Cardiac ventricle fibroblast (primary cell): ENCODE data around the gene CSNK1D. TPM values are rescaled to one million over a fixed set of nuclear protein-coding genes. Genes with fewer than 3 reads are reported as not detected.

Source experiments
- total RNA-seq: library from RNA; depleted of rRNA; stranded (reverse); fragments of >200 nt; gene quantifications from 2 replicates; pipeline ENCODE4 v1.2.3, GENCODE V29; 2015

CSNK1D gene
- total RNA-seq, result 59.9 and 85.4 TPM in 2 replicates

DNA sequence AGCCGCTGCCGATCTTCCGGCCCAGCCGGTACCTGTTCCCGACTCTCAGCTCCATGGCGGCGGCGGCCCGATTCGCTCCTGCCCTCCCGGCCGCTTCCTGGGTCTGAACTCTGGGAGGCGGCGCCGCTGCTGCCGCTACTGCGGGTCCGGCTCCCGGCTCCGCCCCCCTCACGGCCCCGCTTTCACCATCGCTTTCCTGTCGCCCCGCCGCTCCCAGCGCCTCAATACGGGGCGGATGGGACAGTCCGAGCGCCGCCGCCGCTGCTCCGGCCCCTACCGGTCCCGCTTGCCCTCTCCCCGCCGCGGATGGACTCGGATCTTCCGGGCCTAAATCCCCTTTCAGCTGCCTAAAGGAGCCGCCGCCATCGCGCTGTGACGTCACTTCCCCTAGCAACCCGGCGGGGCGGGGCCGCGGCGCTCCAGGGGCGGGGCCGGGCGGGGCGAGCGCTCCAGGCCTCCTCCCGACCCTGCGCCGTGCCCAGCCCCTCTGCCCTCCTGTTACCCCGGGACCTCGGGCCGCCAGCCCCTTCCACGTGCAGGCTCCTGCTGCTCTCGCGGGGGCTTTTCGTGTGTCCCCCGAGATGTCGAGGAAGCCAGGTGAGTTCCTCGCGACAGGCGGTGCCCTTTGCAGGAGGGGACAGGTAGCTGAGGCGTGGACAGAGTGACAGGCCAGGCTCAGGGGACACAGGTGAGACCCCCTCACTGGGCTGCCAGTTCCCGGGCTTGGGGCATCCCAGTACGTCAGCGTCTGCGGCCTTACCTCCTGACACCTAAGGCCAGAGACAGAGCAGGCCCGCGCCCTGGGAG is at the start of gene CSNK1D:
TSS of gene CSNK1D (minus strand) at position 374 of the 807 bp plus-strand sequence. CDS start at position 55, 319 bp downstream.

DNA sequence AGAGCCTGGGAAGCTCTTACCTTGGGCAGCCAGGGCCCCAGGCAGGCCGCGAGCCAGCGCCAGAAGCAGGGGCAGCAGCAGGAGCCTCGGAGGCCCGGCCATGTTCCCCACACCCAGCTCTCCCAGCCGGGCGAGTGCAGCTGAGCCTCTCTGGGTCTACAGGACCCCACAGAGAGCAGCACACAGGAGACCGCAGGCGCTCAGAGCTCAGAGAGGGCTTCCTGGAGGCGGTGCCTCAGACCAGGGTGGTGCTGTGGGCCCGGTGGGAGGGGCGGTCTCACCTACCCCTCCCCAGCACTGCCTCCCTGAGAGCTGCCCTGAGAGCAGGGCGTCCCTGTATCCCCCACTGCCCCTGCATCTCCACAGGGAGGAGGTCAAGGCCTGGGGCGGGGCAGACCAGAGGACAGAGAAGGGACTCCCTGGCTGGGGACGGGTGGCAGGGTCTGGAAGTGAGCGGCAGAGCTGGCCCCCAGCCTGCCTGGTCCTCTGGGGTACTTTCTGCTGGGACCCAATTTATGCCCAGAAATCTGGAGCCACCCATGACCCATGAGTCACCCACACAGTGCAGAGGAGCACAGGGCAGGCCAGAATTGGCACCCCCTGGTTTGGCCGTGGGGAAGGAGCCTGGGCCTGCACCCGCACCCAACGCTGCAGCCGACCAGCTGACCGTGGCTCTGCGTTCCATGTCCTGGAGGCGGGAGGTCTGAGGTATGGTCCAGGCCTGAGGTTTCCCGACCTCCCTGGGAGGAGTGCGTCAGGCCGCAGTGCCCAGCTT is 44.1 kb upstream of the CSNK1D start, which contains the start of gene CD7:
TSS of gene CD7 (minus strand) at position 215 of the 775 bp plus-strand sequence. CDS start at position 102, 113 bp downstream.

DNA sequence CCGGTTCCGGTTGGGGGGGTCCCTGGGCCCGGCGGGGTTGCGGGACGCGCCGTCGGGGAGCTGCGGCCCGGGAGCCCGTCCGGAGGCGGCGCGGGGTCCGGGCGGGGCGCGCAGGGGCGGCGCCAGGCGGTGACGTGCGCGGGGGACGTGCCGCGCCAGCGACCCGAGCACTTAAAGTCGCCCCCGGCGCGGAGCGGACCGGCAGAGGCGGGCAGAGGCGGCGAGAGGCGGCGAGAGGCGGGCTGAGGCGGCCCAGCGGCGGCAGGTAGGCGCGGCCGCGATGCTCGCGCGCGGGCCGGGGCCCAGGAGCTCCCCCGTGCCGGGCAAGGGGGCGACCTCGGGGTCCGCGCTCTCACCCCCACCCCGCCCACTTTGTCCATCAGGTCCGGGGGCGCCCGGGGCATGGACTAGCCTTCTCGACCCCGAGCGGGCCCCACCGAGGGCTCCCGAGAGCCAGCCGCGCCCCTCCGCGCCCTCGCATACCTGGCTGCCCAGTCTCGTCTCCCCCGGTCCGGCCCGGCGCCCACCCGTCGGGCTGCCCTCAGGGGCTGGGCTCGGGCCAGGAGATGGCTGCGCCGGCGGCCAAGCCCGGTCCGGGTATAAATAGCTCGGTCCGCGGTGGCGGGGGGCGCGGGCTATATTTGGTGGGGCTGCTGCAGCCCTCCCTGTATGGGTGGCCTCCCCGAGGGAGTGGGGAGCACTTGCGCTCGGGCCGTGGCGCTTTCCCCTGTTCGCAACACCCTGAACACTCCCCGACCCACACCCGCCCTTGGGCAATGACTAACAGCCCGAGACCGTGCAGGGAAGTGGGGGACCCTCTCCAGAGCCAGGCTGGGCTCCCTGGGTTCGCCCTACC is 44.4 kb downstream of the CSNK1D start, which contains the start of gene SLC16A3:
TSS of gene SLC16A3 (plus strand) at position 201 of the 856 bp plus-strand sequence. CDS start 6,967 bp downstream, outside the sequence.

DNA sequence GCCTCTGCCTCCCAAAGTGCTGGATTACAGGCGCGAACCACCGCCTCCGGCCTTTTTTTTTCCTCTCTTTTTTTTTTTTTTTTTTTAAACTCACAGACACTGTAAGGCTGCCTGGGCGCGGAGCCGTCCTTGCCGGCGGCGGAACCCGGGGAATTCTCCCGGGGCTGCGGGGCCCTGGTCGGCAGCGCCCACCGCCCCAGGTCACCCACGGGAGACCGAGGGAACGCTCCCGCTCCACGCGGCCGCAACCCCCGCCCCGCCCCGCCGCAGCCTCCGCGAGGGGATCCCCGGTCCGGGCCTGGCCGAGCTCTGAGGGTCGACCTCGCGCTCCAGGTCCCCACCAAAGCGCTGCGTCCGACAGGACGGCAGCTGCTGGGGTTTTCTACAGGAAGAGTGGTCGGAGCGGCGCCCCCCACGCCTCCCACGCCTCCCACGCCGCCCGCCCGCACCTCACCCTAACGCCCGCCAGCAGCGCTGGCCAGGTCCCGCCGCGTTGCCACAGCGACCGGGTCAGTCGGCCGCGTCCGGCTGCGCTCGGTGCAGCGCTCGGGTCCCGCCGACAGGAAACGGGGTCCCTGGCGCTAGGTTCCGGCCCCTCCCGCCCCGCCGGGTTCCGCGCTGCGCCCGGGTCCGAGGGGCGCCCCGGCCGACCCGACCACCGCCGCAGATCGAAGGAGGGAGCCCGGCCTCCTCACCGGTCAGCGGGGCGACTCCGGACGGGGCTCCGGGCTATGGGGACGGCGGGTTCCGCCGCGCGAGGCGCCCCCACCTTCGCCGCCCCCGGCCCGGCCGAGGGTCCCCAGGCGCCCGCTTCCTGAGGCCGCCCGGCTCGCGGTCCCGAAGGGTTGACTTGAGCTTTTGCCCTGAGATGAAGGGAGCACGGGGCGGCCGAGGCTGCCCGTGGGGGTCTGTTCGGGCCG is 60.9 kb downstream of the CSNK1D start, which contains the start of gene CCDC57:
TSS of gene CCDC57 (minus strand) at position 512 of the 920 bp plus-strand sequence. CDS start 10,898 bp downstream, outside the sequence.

Other genes starting within 250 kb of the CSNK1D start
- gene RAC3, start 242.0 kb downstream of the CSNK1D start, total RNA-seq, result 16.2 and 19.9 TPM in 2 replicates
- gene DCXR, start 236.0 kb downstream of the CSNK1D start, total RNA-seq, result 70.6 and 80.2 TPM in 2 replicates
- gene RFNG, start 221.9 kb downstream of the CSNK1D start, total RNA-seq, result 31.4 and 39.7 TPM in 2 replicates
- 72.1 and 78.6 TPM in 2 replicates for gene GPS1, start 221.8 kb downstream of the CSNK1D start, total RNA-seq
- gene DUS1L, start 207.9 kb downstream of the CSNK1D start, total RNA-seq, result 40.1 and 50.9 TPM in 2 replicates
- 100 and 104 TPM in 2 replicates for gene FASN, start 175.5 kb downstream of the CSNK1D start, total RNA-seq
- gene CCDC57, start 60.9 kb downstream of the CSNK1D start, total RNA-seq, result 8.7 and 9.5 TPM in 2 replicates
- 107 and 162 TPM in 2 replicates for gene SLC16A3, start 44.7 kb downstream of the CSNK1D start, total RNA-seq
- 0.20 TPM in 1 of 2 replicates, not detected in the other for gene CD7, start 43.9 kb upstream of the CSNK1D start, total RNA-seq
- 8.6 and 12.6 TPM in 2 replicates for gene SECTM1, start 60.1 kb upstream of the CSNK1D start, total RNA-seq
- gene TEX19, start 85.5 kb upstream of the CSNK1D start, total RNA-seq, result not detected in 2 replicates
- gene UTS2R, start 98.1 kb upstream of the CSNK1D start, total RNA-seq, result not detected in 2 replicates
- 6.9 and 13.8 TPM in 2 replicates for gene HEXD, start 144.6 kb upstream of the CSNK1D start, total RNA-seq
- 30.7 and 42.5 TPM in 2 replicates for gene OGFOD3, start 144.9 kb upstream of the CSNK1D start, total RNA-seq
- 42.2 and 67.1 TPM in 2 replicates for gene CYBC1, start 177.1 kb upstream of the CSNK1D start, total RNA-seq
- gene NARF, start 185.0 kb upstream of the CSNK1D start, total RNA-seq, result 16.7 and 20.0 TPM in 2 replicates
- 23.2 and 24.8 TPM in 2 replicates for gene FOXK2, start 246.0 kb upstream of the CSNK1D start, total RNA-seq